ENCODE data around the gene ARHGAP33.

The ARHGAP33 gene

DNA sequence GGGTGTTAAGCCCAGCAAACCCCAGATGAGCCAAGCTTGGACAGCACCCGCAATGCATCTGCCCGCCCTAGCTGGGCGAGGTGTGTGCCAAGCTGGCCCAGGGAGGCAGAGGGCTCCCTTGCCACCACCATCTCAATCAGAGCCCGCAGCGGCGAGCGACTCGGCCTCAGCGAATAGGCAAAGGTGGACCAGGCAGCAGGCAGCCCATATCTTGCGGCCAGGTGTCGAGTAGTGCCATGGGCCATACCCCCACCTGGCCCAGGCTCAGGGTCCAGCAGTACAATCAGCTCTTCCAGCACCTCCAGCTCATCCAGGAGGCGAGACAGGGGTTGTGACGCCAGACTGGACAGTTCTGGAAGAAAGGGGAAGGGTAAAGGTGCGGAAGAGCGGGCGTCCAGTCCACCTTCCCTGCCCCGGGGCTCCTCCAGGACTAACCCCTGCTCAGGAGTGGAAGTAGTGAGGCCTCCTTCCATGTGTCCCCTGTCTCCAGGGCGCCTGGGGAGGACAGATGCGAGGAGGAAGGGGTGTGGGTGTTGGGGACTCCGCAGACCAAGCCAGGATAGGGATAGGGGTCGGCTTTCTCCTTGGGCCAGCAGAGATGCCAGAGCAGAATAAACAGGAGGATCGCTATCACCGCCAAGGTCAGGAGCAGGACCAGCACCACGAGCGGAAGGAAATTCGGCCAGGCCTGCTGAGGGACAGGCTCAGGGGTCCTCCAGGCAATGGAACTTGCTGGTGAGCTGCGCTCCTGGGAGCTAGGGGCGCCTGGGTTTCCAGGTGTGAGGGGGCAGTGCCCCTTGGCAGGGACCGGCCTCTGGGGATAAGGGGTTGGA, 35.9 kb upstream of the ARHGAP33 start:
- DNase-seq = no peak

DNA sequence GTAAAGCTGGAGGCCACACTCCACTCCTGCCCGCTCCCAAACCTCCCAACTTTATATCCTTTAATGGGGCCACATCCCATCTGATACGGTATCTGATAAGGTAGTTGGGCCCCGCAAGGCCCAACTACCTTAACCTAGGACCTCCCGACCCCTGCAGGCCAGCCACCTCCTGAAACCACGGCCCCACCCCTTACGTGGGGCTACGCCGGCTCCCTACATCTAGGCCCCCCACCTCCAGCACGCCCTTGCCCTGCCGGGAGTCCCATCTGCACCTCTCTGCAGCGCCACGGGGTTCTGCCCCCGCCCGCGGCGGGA, 35.3 kb upstream of the ARHGAP33 start:
- DNase-seq = no peak

DNA sequence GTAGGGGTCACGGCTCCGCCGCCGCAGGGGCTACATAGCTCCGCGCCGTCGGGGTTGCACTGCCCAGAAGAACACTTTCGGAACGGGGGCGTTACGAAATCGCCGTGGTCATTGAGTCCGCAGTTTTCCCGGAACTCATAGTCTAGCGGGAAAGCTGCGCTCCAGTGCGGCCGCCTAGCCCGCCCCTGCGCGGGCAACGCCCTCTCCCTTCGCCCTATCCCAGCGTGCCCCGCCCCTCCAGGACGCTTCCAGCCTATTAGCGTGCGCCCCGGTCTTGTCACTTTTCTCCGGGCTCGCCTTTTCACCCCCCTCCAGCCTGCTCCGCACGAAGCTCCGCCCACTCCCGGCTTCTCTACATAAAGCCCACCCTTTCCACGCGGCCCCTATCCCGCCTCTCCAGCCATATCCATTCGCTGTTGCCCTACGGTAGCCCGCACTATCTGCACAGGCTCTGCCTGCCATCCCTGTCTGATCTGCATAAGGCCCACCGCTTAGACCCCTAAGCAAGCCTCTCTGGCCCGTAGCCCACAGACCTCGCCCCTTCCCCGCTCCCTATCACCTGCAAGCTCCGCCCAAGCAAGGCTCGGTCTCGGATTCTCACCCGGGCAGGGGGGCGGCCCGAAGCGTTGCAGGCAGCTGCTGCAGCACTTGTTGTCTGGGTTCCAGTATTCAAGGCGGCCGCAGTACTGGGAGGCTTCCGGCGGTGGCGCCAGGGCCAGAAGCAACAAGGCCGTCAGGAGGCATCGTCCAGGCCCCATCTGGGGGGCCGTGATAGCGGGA, 34.8 kb upstream of the ARHGAP33 start:
- DNase-seq = peak; percentile 94 to 97

DNA sequence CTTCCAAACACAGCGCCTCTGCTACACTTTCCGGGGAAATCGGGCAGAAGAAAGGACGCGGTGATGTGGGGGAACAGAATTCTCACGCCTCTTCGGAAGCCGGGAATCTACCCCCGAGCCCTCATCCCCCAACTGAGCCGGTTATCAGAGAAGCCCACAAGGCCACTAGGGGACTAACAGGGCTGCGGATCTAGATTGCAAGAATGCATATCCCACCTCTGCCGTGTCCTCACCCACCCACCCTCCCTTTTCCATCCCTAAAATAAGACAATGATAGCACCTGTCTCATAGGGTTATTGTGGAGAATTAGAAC, 34.2 kb upstream of the ARHGAP33 start:
- DNase-seq = no peak

DNA sequence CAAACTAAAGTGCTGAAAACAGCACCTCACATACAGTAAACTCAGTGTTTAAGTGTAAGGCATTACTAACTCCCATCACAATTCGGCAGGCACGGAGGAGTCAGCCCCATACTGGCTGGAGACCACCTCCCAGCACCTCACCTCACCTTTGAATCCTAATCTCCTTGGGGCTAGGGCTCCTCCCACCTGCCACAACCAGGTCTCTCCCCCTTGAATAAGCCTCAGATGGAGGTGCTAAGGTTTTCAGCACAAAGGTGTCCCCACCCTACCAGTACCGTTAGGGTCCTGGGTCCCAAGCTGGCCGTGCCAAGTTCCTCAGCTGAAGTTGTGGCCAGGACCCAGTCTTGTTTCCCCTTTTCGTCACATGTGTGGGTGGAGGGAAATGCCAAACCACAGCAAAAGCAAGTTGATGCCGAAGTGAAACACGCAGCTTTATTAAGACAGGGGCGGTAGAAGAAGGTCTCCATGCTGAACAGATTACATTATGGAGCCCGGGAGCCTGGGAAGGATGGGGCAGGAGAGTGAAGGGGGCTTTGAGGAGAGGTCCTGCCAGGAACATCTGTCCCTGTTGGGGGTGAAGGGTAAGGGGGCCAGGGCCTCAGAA, 33.1 kb upstream of the ARHGAP33 start, which contains the start of gene IGFLR1:
Gene IGFLR1, minus strand, starts transcription at position 332 of the 604 bp plus-strand sequence. CDS start 1,272 bp downstream, outside the sequence.
- DNase-seq = peak; percentile 67 to 71

DNA sequence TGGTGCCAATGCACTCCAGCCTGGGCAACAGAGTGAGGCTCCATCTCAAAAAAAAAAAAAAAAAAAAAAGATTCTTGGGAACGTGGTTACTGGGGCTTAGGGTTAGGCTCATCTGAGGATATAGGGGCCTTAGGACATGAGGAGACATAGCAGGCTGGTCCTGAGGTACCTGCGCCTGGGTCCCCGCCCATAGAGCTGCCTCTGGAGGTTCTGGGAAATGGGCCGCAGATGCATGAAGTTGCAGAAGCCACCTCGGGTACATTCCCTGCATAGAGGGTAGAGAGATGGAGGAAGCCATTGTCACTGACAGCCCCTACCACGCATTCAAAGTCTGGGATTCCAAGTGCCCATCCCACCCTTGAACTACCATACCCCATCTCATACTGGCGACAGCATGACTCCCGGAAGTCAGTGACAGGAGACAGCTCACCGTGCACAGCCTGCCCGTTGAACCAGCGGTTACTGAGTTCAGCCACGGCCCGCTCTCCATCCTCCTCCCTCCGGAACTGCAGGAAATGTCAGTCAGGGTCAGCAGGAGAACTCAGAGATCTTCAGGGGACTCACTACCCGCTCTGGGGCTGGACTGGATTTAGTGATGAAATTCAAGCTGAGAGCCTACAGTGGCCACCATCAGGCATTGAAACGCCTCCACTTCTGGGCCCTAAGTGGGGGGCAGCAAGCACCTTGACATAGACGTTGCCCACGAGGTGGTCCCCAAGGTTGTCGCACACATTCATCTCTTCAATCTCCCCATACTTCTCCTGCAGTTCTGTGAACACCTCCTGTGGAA, 31.5 kb upstream of the ARHGAP33 start:
- DNase-seq = no peak

DNA sequence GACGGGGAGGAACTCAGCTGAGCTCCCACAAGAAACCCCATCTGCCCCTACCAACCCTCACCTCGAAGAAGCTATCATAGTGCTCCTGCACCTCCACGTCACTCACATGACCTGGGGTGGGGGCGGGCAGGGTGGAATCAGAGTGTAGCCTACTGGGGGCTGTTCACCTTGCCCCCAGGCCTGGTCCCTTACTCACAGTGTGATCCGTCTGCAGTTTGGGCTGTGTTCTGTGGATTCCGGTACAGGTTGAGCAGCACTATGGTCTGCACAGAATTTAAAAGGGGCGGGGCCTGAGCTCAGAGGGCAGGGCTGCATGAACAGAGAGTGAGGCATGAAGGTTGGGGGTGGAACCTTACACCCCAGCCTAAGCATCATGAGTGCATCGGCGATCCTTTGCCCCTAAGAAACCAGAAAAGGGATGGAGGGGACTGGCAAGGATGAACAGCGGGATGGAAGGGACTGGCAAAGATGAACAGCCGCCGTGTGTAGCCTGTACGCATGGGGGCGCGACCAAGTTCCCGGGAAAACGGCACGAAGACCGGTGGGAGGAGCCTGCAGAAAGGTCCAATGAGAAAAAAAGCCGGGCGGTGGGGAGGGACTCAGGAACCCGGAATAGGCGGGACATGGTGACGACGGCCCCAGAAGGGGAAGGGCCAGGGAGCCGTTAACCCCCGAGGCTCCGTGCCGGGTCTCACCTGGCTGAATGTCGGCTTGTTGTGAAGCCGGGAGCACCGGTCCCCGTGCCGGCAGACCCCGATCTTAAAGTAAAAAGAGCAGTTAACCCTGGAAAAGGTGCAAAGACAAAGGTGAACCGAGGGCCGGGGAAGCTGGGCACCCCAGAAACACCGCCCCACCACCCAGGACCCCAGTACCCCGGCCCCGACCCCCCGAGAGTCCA, 30.7 kb upstream of the ARHGAP33 start:
- peak; percentile 85 to 93 for DNase-seq

DNA sequence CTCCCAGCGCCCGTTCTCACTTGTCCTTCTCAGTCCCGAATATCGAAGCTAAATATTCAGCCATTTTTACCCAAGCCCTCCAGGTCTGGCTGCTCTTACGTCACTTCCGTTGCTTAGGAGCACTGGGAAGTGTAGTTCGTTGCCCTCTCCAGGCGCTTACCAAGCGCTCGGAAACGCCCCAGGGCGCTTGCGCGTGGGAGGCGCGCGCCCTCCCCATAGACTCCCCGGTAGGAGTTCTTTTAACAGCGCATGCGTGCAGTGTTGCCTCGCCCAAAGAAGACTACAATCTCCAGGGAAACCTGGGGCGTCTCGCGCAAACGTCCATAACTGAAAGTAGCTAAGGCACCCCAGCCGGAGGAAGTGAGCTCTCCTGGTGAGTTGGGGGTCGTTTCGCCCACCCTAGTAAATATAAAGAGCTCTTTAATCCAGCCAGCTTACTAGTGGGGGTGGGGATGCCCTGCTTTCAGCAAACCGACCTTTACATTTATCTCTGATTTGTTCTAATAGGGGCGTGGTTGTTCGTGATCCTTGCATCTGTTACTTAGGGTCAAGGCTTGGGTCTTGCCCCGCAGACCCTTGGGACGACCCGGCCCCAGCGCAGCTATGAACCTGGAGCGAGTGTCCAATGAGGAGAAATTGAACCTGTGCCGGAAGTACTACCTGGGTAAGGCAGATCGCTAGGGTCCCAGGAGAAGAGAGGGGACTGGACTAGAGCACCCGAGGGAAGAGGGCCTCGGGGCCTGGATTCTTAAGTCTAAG, 29.9 kb upstream of the ARHGAP33 start, which contains the start of the genes PSENEN and U2AF1L4:
Gene PSENEN, plus strand, starts transcription at position 324 of the 759 bp plus-strand sequence. Its CDS starts 280 bp downstream, at position 604.
Gene U2AF1L4, minus strand, starts transcription at position 91 of the 759 bp plus-strand sequence. Its CDS starts 27 bp downstream, at position 64.
- DNase-seq = peak; percentile 97 to 99

DNA sequence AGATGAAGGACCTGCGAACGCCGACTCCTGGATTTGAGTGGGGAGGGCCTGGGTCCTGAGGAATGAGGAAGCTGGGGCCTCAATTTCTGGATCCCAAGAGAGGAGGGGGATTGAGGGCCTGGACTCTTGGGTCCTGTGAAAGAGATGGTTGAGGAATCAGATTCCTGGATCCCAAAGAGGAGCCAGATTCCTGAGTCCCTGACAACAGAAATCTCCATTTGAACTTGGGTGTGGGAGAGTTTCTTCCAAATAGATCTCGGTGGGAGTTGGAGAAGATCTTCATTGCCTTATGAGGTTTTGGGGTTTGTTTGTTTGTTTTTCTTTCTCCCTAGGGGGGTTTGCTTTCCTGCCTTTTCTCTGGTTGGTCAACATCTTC, 29.3 kb upstream of the ARHGAP33 start:
- no peak for DNase-seq

DNA sequence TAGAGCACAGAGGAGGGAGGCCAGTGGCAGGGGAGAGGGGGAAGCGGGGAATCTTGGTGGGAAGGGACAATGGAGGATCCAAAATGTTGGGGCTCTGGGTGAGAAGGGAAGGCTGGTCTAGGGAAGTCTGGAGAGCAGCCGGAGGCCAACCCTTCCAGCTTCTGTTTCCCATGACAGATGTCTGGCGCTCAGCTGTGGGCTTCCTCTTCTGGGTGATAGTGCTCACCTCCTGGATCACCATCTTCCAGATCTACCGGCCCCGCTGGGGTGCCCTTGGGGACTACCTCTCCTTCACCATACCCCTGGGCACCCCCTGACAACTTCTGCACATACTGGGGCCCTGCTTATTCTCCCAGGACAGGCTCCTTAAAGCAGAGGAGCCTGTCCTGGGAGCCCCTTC, 28.8 kb upstream of the ARHGAP33 start:
- DNase-seq = no peak

DNA sequence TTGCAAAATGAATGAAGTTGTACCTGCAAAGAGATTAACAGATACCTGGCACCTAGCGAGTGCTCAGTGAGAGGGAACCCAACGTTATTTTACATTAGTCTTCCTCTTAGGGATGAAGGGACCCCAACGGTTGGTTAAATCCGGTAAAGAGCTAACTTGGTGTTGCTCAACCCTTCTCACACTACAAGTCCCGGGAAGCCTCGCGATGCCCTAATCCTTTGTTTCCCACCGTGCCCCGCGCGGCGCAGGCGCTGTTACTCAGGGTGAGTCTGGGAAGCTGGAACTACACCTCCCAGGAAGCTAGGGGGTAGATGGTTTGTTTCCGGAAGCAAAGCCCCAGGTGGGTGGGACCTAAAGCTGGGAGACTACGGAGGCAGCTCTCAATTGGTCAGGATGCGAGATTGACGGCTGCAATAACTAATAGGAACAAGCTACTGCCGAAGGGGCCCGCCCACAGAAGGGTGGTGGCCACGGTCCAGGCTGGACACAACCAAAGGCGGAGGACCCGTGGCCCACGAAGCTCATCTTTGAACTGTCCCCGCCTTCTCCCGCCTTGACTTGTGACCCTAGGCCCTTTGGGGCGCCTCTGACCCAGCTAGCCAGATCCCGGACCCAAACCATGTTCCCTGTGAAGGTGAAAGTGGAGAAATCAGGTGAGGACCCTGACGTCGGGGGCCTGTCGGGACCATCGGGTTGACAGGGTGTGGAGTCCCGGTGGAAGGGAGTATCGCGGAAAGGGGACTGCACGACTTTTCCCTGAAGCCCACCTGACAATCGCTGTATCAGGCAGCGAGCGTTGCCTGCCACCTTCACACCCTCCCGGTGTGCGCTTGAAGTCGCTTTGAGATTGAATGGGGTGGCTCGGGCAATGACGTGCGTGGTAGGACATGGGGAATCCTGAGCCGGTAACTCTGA, 27.0 kb upstream of the ARHGAP33 start, which contains the start of gene LIN37:
Gene LIN37, plus strand, starts transcription at position 471 of the 915 bp plus-strand sequence. Its CDS starts 149 bp downstream, at position 620.
- DNase-seq = peak; percentile 97

DNA sequence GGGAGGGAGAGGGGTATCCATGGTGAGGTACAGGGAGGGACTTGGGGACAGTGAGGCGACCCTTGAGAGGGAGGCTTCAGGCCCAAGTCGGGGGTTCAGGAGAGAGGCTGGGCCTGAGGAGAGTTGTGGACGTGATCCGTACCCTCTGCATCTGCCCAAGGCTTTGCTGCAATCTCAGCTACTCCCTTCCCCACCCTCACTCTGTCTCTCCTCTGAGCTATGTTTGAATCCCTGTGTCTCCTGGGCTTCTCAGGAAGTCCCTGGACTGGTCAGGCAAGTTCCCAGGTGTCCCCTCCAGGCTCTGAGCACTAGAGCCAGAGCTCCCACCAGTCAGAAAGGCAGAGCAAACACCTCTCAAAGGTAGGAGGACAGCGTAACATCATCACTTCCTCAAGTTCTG, 25.2 kb upstream of the ARHGAP33 start:
- no peak for DNase-seq

DNA sequence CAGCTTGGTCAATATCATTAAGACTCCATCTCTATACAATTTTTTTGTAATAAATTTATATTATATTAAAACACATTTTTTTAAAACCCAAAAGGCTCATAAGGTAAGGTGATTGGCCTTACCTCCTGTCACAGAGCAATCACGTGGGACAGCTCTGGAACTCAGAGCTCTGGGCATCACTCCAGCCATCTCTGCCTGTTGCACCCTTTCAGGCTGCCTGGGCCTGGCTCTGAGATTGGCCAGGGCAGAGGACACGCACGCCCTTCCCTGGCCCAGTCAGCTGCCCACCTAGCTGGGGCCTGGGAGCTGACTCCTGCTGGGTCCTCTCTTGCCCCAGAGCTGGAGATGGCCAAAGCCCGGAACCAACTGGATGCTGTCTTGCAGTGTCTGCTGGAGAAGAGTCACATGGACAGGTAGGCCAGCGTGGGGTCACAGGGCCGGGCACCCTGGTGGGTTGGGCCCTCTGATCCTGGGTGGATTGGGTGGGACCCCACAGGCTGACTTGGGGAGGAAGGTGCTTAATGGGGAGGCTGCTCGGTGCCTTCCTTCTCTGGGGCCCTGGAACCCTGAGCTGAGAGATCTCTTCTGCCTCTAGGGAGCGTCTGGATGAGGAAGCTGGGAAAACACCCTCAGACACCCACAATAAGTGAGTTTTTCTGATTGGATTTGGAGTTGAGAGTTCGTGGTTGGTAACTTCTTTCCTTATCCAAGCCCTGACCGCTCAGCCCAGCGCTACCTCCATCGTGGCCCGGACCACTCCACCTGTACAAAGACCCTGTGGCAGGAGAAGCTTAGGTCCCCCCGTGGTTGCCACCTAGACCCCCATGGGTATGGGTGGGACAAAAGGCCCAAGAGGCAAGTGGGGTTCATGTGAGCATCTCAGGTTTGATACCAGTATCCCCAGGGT, 23.3 kb upstream of the ARHGAP33 start:
- no peak for DNase-seq

DNA sequence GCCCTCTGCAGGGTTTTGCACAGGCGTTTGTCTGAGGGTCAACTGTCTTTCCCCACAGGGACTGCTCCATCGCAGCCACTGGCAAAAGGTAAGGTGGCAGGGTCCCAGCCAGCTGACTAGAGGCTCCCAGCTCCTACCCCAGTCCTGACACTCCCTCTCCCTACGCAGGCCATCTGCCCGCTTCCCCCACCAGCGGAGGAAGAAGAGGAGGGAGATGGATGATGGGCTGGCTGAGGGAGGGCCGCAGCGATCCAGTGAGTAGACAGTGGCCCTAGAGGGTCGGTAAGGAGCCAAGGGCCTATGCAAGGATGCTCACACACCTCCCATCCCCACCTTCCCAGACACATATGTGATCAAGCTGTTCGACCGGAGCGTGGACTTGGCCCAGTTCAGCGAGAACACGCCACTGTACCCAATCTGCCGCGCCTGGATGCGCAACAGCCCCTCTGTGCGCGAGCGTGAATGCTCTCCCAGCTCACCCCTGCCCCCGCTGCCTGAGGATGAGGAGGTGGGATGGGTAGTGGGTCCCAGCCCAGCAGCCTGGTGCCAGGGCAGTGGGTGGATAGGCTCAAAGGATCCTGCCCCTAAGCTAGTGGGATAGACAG, 22.5 kb upstream of the ARHGAP33 start:
- DNase-seq = no peak

DNA sequence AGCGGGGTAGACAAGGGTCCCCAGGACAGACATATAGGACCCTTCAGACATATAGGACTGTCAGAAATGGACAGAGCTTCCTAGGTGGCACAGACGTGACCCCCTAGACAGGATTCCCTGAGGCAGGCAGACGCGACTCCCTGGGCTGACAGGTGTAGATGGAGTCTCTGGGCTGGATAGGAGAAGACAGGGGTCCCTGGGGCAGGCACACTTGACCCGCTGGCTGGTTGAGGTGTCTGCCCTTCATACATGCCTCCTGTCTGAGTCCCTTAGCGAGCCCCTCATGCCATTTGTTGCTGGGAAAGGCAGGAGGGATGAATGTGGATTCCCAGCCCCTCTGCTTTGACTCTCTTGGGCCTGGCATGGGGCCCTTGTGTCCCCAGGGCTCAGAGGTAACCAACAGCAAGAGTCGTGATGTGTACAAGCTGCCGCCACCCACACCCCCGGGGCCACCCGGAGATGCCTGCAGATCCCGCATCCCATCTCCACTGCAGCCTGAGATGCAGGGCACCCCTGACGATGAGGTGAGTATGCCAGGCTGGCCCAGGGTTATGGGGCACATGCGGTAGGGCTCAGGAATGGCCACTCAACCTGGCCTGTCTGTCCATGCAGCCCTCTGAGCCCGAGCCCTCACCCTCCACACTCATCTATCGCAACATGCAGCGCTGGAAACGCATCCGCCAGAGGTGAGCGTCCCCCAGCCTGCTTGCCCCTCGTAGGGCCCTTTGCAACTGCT, 21.6 kb upstream of the ARHGAP33 start:
- DNase-seq = no peak

DNA sequence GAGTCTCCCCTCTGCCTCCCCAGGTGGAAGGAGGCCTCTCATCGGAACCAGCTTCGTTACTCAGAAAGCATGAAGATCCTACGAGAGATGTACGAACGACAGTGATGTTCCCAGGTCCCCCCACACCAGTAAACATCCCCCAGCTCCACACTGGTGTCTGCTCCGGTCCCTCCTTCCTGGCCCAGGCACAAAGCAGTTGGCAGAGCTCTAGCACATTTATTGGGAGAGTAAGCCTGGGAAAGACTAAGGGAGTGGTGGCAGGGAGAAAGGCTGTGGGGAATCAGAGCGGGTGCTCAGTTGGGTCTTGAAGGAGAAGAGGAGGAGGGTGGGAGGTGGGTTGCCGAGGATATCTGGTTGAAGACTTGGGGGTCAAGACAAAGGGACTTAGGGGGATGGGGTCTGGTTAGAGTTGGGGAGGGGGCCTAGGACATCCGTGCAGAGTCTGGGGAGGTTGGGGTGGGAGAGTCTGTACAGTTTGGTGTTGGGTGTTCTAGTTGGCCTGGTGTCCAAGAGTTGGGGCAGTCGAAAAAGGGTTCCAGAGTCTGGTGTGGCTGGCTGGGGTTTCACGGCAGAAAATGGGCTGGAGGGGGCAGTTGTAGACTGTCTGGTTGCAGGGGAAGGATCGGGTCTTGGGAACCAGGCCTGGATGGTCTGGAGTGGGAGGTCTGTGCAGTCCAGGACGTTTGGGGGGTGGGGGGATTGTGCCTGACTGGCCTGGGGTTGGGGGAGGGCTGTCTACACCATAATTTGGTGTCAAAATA, 20.8 kb upstream of the ARHGAP33 start:
- DNase-seq = no peak

DNA sequence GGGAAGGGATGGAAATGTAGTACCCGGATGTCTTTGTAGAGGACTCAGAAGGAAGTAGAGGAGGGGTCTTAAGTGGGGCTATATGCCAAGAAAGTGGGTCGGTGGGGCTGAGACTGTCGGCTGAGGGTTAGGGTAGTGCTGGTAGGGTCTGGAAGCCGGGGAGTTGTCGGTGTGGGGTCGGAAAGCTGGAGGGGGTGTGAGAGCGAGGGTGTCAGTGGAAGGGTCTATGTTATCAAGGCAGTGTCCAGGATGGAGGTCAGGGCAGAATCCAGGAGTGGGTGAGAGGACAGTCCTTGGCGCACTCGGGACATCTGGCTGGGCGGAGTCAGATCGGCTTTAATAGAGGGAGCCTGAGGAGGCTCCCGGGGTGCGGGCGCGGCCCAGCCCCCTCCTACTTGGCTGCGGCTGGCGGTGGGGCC, 20.2 kb upstream of the ARHGAP33 start:
- no peak for DNase-seq

Data from AML-193 (cell line).